SJSA1 (cell line): ENCODE measurements around the gene MEN1. TPM values are rescaled to one million over a fixed set of nuclear protein-coding genes. Genes with fewer than 3 reads are reported as not detected.

Source experiments
- DNase-seq, 2 experiments: peaks; one replicate each; pipeline ENCODE4 v3.0.0-alpha.2; 2015 to 2020; ENCODE audit warnings: low spot score in 2 of 2, low read depth in 1 of 2
- H3K27ac ChIP-seq: fragments of 250-450 bp; sonication (Bioruptor Pico); 2 replicates; pipeline ENCODE4 v1.5.1; 2020; ENCODE audit warnings: mild to moderate bottlenecking, moderate library complexity
- H3K27me3 ChIP-seq: fragments of 250-450 bp; sonication (Bioruptor Pico); replicated peaks from 2 replicates; pipeline ENCODE4 v1.5.1; 2020; ENCODE audit warnings: mild to moderate bottlenecking, moderate library complexity
- H3K36me3 ChIP-seq: fragments of 250-450 bp; sonication (Bioruptor Pico); 2 replicates; pipeline ENCODE4 v1.5.1; 2020; ENCODE audit warnings: mild to moderate bottlenecking
- H3K4me1 ChIP-seq: fragments of 250-450 bp; sonication (Bioruptor Pico); replicated peaks from 2 replicates; pipeline ENCODE4 v1.6.1; 2021; ENCODE audit warnings: mild to moderate bottlenecking
- H3K4me3 ChIP-seq: fragments of 250-450 bp; sonication (Bioruptor Pico); 2 replicates; pipeline ENCODE4 v1.5.1; 2020; ENCODE audit warnings: mild to moderate bottlenecking
- H3K9me3 ChIP-seq: fragments of 250-450 bp; sonication (Bioruptor Pico); replicated peaks from 2 replicates; pipeline ENCODE4 v1.5.1; 2020; ENCODE audit warnings: mild to moderate bottlenecking
- total RNA-seq: library from RNA; depleted of rRNA; stranded (reverse); fragments of >200 nt; shearing (Covaris generic); gene quantifications from 2 replicates; pipeline ENCODE4 v1.2.3, GENCODE V29; 2014

Gene MEN1
- total RNA-seq, 1 experiment from 2014 or later, result 22.0 TPM

- DNase-seq, result peak; percentile 100
- Histone ChIP-seq H3K27me3 (no peaks in the 10 kb centered on the region), H3K27ac (peak within 1 kb of the TSS; percentile 85), H3K4me1 (peaks cover 18% of the 10 kb centered on the region), H3K4me3 (peak within 1 kb of the TSS; percentile 98), H3K36me3 (peaks cover 42% of the 10 kb centered on the region), H3K9me3 (0 out of 2 replicates have a peak, but pooled peaks cover 2% of the 10 kb centered on the region)
Measured at GRCh38 chr11:64778473-64779298, 31.7 kb downstream of the MEN1 start, which contains the start of gene SF1. SF1 (minus strand) TSS chr11:64778542; CDS start chr11:64778392, 150 bp downstream.

- peaks cover 48% of the 10 kb centered on the region for H3K36me3 ChIP-seq
- H3K27me3 ChIP-seq, result no peaks in the 10 kb centered on the region
- H3K27ac ChIP-seq, result peak overlapping the region; percentile 85
- H3K9me3 ChIP-seq, result 0 out of 2 replicates have a peak, but pooled peaks cover 2% of the 10 kb centered on the region
- DNase-seq, result no peak
- peaks cover 18% of the 10 kb centered on the region for H3K4me1 ChIP-seq
- peak overlapping the region; percentile 98 for H3K4me3 ChIP-seq
Measured at GRCh38 chr11:64778223-64778472, 32.2 kb downstream of the MEN1 start.

GRCh38 chr11:64777449-64778222 is 32.7 kb downstream of the MEN1 start:
- Histone ChIP-seq H3K4me1 (peaks cover 18% of the 10 kb centered on the region), H3K9me3 (0 out of 2 replicates have a peak, but pooled peaks cover 2% of the 10 kb centered on the region), H3K27me3 (no peaks in the 10 kb centered on the region), H3K27ac (peak overlapping the region; percentile 85), H3K36me3 (peaks cover 53% of the 10 kb centered on the region), H3K4me3 (peak overlapping the region; percentile 98)
- DNase-seq, result peak; percentile 91 to 92

- no peaks in the 10 kb centered on the region for H3K27me3 ChIP-seq
- H3K4me3 ChIP-seq, result peak overlapping the region; percentile 98
- no peak overlapping the region for H3K27ac ChIP-seq
- H3K36me3 ChIP-seq, result peaks cover 61% of the 10 kb centered on the region
- DNase-seq, result no peak
- H3K9me3 ChIP-seq, result 0 out of 2 replicates have a peak, but pooled peaks cover 2% of the 10 kb centered on the region
- peaks cover 18% of the 10 kb centered on the region for H3K4me1 ChIP-seq
Measured at GRCh38 chr11:64776875-64777274, 33.5 kb downstream of the MEN1 start.

GRCh38 chr11:64776425-64776824 is 33.9 kb downstream of the MEN1 start:
- Histone ChIP-seq H3K27me3 (no peaks in the 10 kb centered on the region), H3K4me3 (peak overlapping the region; percentile 98; the same call in 1 of the 2 replicates), H3K4me1 (peaks cover 18% of the 10 kb centered on the region), H3K9me3 (0 out of 2 replicates have a peak, but pooled peaks cover 2% of the 10 kb centered on the region), H3K27ac (no peak overlapping the region), H3K36me3 (peaks cover 65% of the 10 kb centered on the region)
- DNase-seq, result no peak

- H3K4me1 ChIP-seq, result peaks cover 11% of the 10 kb centered on the region
- DNase-seq, result no peak
- no peak overlapping the region for H3K4me3 ChIP-seq
- no peak overlapping the region for H3K27ac ChIP-seq
- 0 out of 2 replicates have a peak, but pooled peaks cover 2% of the 10 kb centered on the region for H3K9me3 ChIP-seq
- peaks cover 88% of the 10 kb centered on the region for H3K36me3 ChIP-seq
- no peaks in the 10 kb centered on the region for H3K27me3 ChIP-seq
Measured at GRCh38 chr11:64774144-64774543, 36.2 kb downstream of the MEN1 start.

- H3K27ac ChIP-seq, result no peak overlapping the region
- H3K36me3 ChIP-seq, result peaks cover 100% of the 10 kb centered on the region
- no peak for DNase-seq
- H3K9me3 ChIP-seq, result 0 out of 2 replicates have a peak, but pooled peaks cover 2% of the 10 kb centered on the region
- H3K4me3 ChIP-seq, result no peak overlapping the region
- peaks cover 19% of the 10 kb centered on the region for H3K4me1 ChIP-seq
- H3K27me3 ChIP-seq, result no peaks in the 10 kb centered on the region
Measured at GRCh38 chr11:64772303-64773018, 37.9 kb downstream of the MEN1 start.

GRCh38 chr11:64771861-64772260 is 38.5 kb downstream of the MEN1 start:
- H3K36me3 ChIP-seq, result peaks cover 100% of the 10 kb centered on the region
- peaks cover 22% of the 10 kb centered on the region for H3K4me1 ChIP-seq
- H3K27me3 ChIP-seq, result no peaks in the 10 kb centered on the region
- H3K4me3 ChIP-seq, result no peak overlapping the region
- no peak overlapping the region for H3K27ac ChIP-seq
- DNase-seq, result no peak
- H3K9me3 ChIP-seq, result no peaks in the 10 kb centered on the region

GRCh38 chr11:64770120-64770519 is 40.2 kb downstream of the MEN1 start:
- Histone ChIP-seq H3K4me1 (peaks cover 22% of the 10 kb centered on the region), H3K9me3 (no peaks in the 10 kb centered on the region), H3K27me3 (no peaks in the 10 kb centered on the region), H3K36me3 (peaks cover 97% of the 10 kb centered on the region), H3K27ac (no peak overlapping the region), H3K4me3 (no peak overlapping the region)
- DNase-seq, result no peak

- H3K27ac ChIP-seq, result no peak overlapping the region
- no peaks in the 10 kb centered on the region for H3K27me3 ChIP-seq
- no peak for DNase-seq
- peaks cover 31% of the 10 kb centered on the region for H3K4me1 ChIP-seq
- no peaks in the 10 kb centered on the region for H3K9me3 ChIP-seq
- H3K4me3 ChIP-seq, result no peak overlapping the region
- H3K36me3 ChIP-seq, result peaks cover 97% of the 10 kb centered on the region
Measured at GRCh38 chr11:64769283-64769682, 41.1 kb downstream of the MEN1 start.

- H3K4me3 ChIP-seq, result no peak overlapping the region
- peaks cover 41% of the 10 kb centered on the region for H3K4me1 ChIP-seq
- H3K9me3 ChIP-seq, result no peaks in the 10 kb centered on the region
- no peak for DNase-seq
- H3K27ac ChIP-seq, result no peak overlapping the region
- H3K36me3 ChIP-seq, result peaks cover 97% of the 10 kb centered on the region
- no peaks in the 10 kb centered on the region for H3K27me3 ChIP-seq
Measured at GRCh38 chr11:64768300-64768694, 42.1 kb downstream of the MEN1 start.

- H3K27me3 ChIP-seq, result no peaks in the 10 kb centered on the region
- H3K36me3 ChIP-seq, result peaks cover 97% of the 10 kb centered on the region
- no peaks in the 10 kb centered on the region for H3K9me3 ChIP-seq
- DNase-seq, result peak; percentile 72 to 95
- peak overlapping the region; percentile 15; the same call in 1 of the 2 replicates for H3K27ac ChIP-seq
- H3K4me3 ChIP-seq, result no peak overlapping the region
- peaks cover 47% of the 10 kb centered on the region for H3K4me1 ChIP-seq
Measured at GRCh38 chr11:64767344-64768299, 42.7 kb downstream of the MEN1 start.
